HCT116 (cell line): ENCODE data around the gene DNAJB13. TPM values are rescaled to one million over a fixed set of nuclear protein-coding genes. Genes with fewer than 3 reads are reported as not detected.

Source experiments
- ATAC-seq: fragments of 200-7000 bp; cut with Tn5 transposase; 2 replicates; pipeline ENCODE4 v1.9.1; 2020; ENCODE audit warnings: mild to moderate bottlenecking, moderate library complexity
- BruUV-seq: library from RNA; stranded (reverse); fragments of 400-500 nt; replicated peaks from 2 replicates; lab custom pipeline; 2021; lab: Mats Ljungman, UMichigan
- CTCF ChIA-PET: fragments of 300-600 bp; sonication (Branson Sonifier 250); formaldehyde crosslinking; loops from one replicate; lab custom pipeline; 2021; ENCODE audit warnings: antibody characterized with exemption; lab: Charles Lee
- POLR2A ChIA-PET: fragments of 300-600, 350-600 bp; sonication (Branson Sonifier 250); formaldehyde crosslinking; loops from one replicate; lab custom pipeline; 2021; ENCODE audit warnings: antibody characterized with exemption; lab: Charles Lee
- RAD21 ChIA-PET, 2 experiments: fragments of 300-600 bp; sonication (Branson Sonifier 250); formaldehyde crosslinking; loops; one replicate each; lab custom pipeline; 2023; ENCODE audit warnings: low total read pairs in 2 of 2; ENCODE audit not compliant: uncharacterized antibody in 2 of 2, unreplicated experiment in 2 of 2, low non-redundant PET in 1 of 2; lab: Charles Lee
- DNase-seq: peaks from one replicate; pipeline ENCODE4 v3.0.0-alpha.2; 2010; ENCODE audit warnings: low read depth, low spot score
- H2AFZ ChIP-seq: fragments of 200-600 bp; shearing (Covaris generic), sonication (generic); 2 replicates; pipeline ENCODE4 v1.6.1; 2017; ENCODE audit warnings: low read depth, mixed run types, mixed read lengths, antibody characterized with exemption, low read length; ENCODE audit not compliant: poor library complexity, severe bottlenecking
- H3K27ac ChIP-seq: 2 replicates; pipeline ENCODE4 v1.5.1; 2012; ENCODE audit warnings: low read depth, low read length
- H3K27me3 ChIP-seq: fragments of 200-600 bp; sonication (generic); 2 replicates; pipeline ENCODE4 v1.6.1; 2016; ENCODE audit warnings: mixed run types, low read length, mixed read lengths; ENCODE audit not compliant: insufficient read depth
- H3K36me3 ChIP-seq, 2 experiments: fragments of 200-500 bp in 1 of 2; fragments of 200-600 bp in 1 of 2; sonication (Bioruptor generic) in 1 of 2; sonication (generic) in 1 of 2; 2 replicates each; pipeline versions ENCODE4 v1.5.1 to v1.6.1; 2014 to 2016; ENCODE audit warnings: low read length in 2 of 2, inconsistent platforms in 1 of 2, mixed read lengths in 1 of 2, mixed run types in 1 of 2; ENCODE audit not compliant: insufficient read depth in 2 of 2, control insufficient read depth in 1 of 2
- H3K4me1 ChIP-seq, 2 experiments: fragments of 200-600 bp in 1 of 2; sonication (generic) in 1 of 2; 2 replicates each; pipeline versions ENCODE4 v1.5.1 to v1.6.1; 2012 to 2017; ENCODE audit warnings: low read length in 2 of 2, inconsistent platforms in 1 of 2, mild to moderate bottlenecking in 1 of 2, mixed read lengths in 1 of 2, mixed run types in 1 of 2, moderate library complexity in 1 of 2; ENCODE audit not compliant: insufficient read depth in 2 of 2, control insufficient read depth in 1 of 2
- H3K4me2 ChIP-seq: fragments of 200-600 bp; sonication (generic); 2 replicates; pipeline ENCODE4 v1.6.1; 2017; ENCODE audit warnings: mixed run types, low read length, mixed read lengths
- H3K4me3 ChIP-seq, 2 experiments: fragments of 200-600 bp in 1 of 2; sonication (generic) in 1 of 2; replicated peaks in 1 of 2; 2 replicates each; pipeline ENCODE4 v1.5.1; 2011 to 2016; ENCODE audit warnings: low read length in 2 of 2, control low read depth in 1 of 2, low read depth in 1 of 2, mild to moderate bottlenecking in 1 of 2, mixed read lengths in 1 of 2, mixed run types in 1 of 2
- H3K79me2 ChIP-seq: fragments of 200-600 bp; sonication (generic); 2 replicates; pipeline ENCODE4 v1.6.1; 2017; ENCODE audit warnings: mild to moderate bottlenecking, mixed run types, low read length, moderate library complexity, mixed read lengths; ENCODE audit not compliant: insufficient read depth
- H3K9ac ChIP-seq: fragments of 200-600 bp; sonication (generic); 2 replicates; pipeline ENCODE4 v1.6.1; 2016; ENCODE audit warnings: low read length, mixed read lengths
- H3K9me2 ChIP-seq: fragments of 200-600 bp; sonication (generic), shearing (Covaris generic); 2 replicates; pipeline ENCODE4 v1.6.1; 2017; ENCODE audit warnings: mixed run types, mild to moderate bottlenecking, moderate library complexity; ENCODE audit not compliant: insufficient read depth
- H3K9me3 ChIP-seq, 2 experiments: fragments of 200-500 bp in 1 of 2; fragments of 200-600 bp in 1 of 2; sonication (Bioruptor generic) in 1 of 2; sonication (generic) in 1 of 2; 2 replicates each; pipeline ENCODE4 v1.6.1; 2014 to 2017; ENCODE audit warnings: low read length in 2 of 2, mixed read lengths in 2 of 2, inconsistent platforms in 1 of 2, low read depth in 1 of 2, mild to moderate bottlenecking in 1 of 2, mixed run types in 1 of 2, moderate library complexity in 1 of 2; ENCODE audit not compliant: control insufficient read depth in 1 of 2, insufficient read depth in 1 of 2
- H4K20me1 ChIP-seq: fragments of 200-600 bp; sonication (generic), shearing (Covaris generic); 2 replicates; pipeline ENCODE4 v1.6.1; 2017; ENCODE audit warnings: mixed run types, mild to moderate bottlenecking, moderate library complexity; ENCODE audit not compliant: insufficient read depth
- ELF1 ChIP-seq: IDR thresholded peaks from 2 replicates; pipeline ENCODE4 v1.6.1; 2012; ENCODE audit warnings: low read depth, borderline replicate concordance
- FOSL1 ChIP-seq: IDR thresholded peaks from 2 replicates; pipeline ENCODE4 v1.6.1; 2012; ENCODE audit warnings: low read depth
- SRF ChIP-seq: IDR thresholded peaks from 2 replicates; pipeline ENCODE4 v1.6.1; 2012; ENCODE audit warnings: low read depth
- YY1 ChIP-seq: IDR thresholded peaks from 2 replicates; pipeline ENCODE4 v1.6.1; 2011; ENCODE audit warnings: low read length, low read depth, moderate library complexity, mild to moderate bottlenecking; ENCODE audit not compliant: insufficient replicate concordance; ENCODE audit errors: extremely low read depth
- ZNF274 ChIP-seq: fragments of 200-500 bp; sonication (Bioruptor generic); IDR thresholded peaks from 2 replicates; pipeline ENCODE4 v1.6.1; 2014; ENCODE audit warnings: mild to moderate bottlenecking, low read depth, low read length, inconsistent platforms
- intact Hi-C: fragments of 100-400 bp; cut with micrococcal nuclease; formaldehyde crosslinking; loops from 2 replicates; pipeline ENCODE4 v1.10.0; 2022
- total RNA-seq: library from RNA; stranded (reverse); gene quantifications from one replicate; pipeline ENCODE4 v1.2.1, GENCODE V29; 2021; ENCODE audit not compliant: unreplicated experiment

Gene DNAJB13
- total RNA-seq, 1 experiment from 2014 or later: 0.22 TPM

GRCh38 chr11:73940801-73941570 lies 9.8 kb upstream of the DNAJB13 start:
- RAD21 ChIA-PET: no interaction called here
- Histone ChIP-seq H3K9ac (no peak overlapping the region), H3K9me2 (no peaks in the 10 kb centered on the region), H3K4me2 (no peak overlapping the region), H3K4me1 (no peaks in the 10 kb centered on the region), H3K9me3 (peaks cover 6 to 13% of the 10 kb centered on the region in 2 experiments; a peak in 3 of 4 replicates), H3K27me3 (no peaks in the 10 kb centered on the region), H3K79me2 (no peaks in the 10 kb centered on the region), H4K20me1 (no peaks in the 10 kb centered on the region), H2AFZ (no peak overlapping the region), H3K27ac (no peak overlapping the region), H3K4me3 (no peak overlapping the region), H3K36me3 (no peaks in the 10 kb centered on the region)
- CTCF ChIA-PET: interaction anchor here (0.9 to 2.0 kb wide), 2 partner anchors 9 to 10 kb away, joined by 3 to 5 read pairs; no protein-coding TSS in a partner anchor
- DNase-seq (no peak), ATAC-seq (no peak)
- TF ChIP-seq SRF: no peak
- no peak for TF ChIP-seq ELF1
- BruUV-seq: no TSS peak
- intact Hi-C loops: no loop called here
- POLR2A ChIA-PET: no interaction called here

- BruUV-seq: no TSS peak
- Histone ChIP-seq H2AFZ (no peak overlapping the region), H3K4me2 (no peak overlapping the region), H3K9ac (no peak overlapping the region), H3K79me2 (no peaks in the 10 kb centered on the region), H3K9me2 (no peaks in the 10 kb centered on the region), H3K27ac (no peak overlapping the region), H3K4me3 (no peak overlapping the region), H4K20me1 (no peaks in the 10 kb centered on the region), H3K27me3 (no peaks in the 10 kb centered on the region), H3K9me3 (peaks cover 6 to 13% of the 10 kb centered on the region in 2 experiments; a peak in 3 of 4 replicates), H3K4me1 (no peaks in the 10 kb centered on the region), H3K36me3 (no peaks in the 10 kb centered on the region)
- intact Hi-C loops: no loop called here
- ATAC-seq (no peak), DNase-seq (no peak)
- TF ChIP-seq FOSL1: no peak
- no peak for TF ChIP-seq ZNF274
- no peak for TF ChIP-seq YY1
- CTCF ChIA-PET: interaction anchor here (2.0 kb wide), 1 partner anchor 11 kb away, joined by 5 read pairs; no protein-coding TSS in a partner anchor
- RAD21 ChIA-PET: no interaction called here
- POLR2A ChIA-PET: no interaction called here
Measured at GRCh38 chr11:73942010-73942409, 8.8 kb upstream of the DNAJB13 start.
